ENCODE measurements around the gene NPIPB6.

The NPIPB6 gene

GRCh38 chr16:28303132-28303531 lies 60.2 kb downstream of the NPIPB6 start:
- H3K4me3 ChIP-seq (ENCODE audit: low read depth, low read length) = no peak overlapping the region
- in situ Hi-C loops (cut with HindIII; ENCODE audit: low pct_ligation_motif_present, low sequenced_read_pairs) = no loop called here
- H3K27me3 ChIP-seq (replicated peaks) = no peaks in the 10 kb centered on the region
- TF ChIP-seq CTCF (IDR thresholded peaks at IDR 0.05; ENCODE audit: low read depth, low read length, missing control alignments) = no peak
- DNase-seq = no peak
- H3K27ac ChIP-seq = no peak overlapping the region
- no peaks in the 10 kb centered on the region for H3K36me3 ChIP-seq (replicated peaks)

- no peak for DNase-seq
- H3K27ac ChIP-seq = no peak overlapping the region
- no peak for TF ChIP-seq CTCF (IDR thresholded peaks at IDR 0.05; ENCODE audit: low read depth, low read length, missing control alignments)
- no peaks in the 10 kb centered on the region for H3K36me3 ChIP-seq (replicated peaks)
- H3K27me3 ChIP-seq (replicated peaks) = no peaks in the 10 kb centered on the region
- in situ Hi-C loops (cut with HindIII; ENCODE audit: low pct_ligation_motif_present, low sequenced_read_pairs) = no loop called here
- no peak overlapping the region for H3K4me3 ChIP-seq (ENCODE audit: low read depth, low read length)
Observed at GRCh38 chr16:28301620-28302019, 61.7 kb downstream of the NPIPB6 start.

GRCh38 chr16:28301154-28301553 lies 62.2 kb downstream of the NPIPB6 start:
- no peak for DNase-seq
- no peaks in the 10 kb centered on the region for H3K36me3 ChIP-seq (replicated peaks)
- no peaks in the 10 kb centered on the region for H3K27me3 ChIP-seq (replicated peaks)
- no peak overlapping the region for H3K27ac ChIP-seq
- no peak for TF ChIP-seq CTCF (IDR thresholded peaks at IDR 0.05; ENCODE audit: low read depth, low read length, missing control alignments)
- H3K4me3 ChIP-seq (ENCODE audit: low read depth, low read length) = no peak overlapping the region
- in situ Hi-C loops (cut with HindIII; ENCODE audit: low pct_ligation_motif_present, low sequenced_read_pairs) = no loop called here

- no peak for TF ChIP-seq CTCF (IDR thresholded peaks at IDR 0.05; ENCODE audit: low read depth, low read length, missing control alignments)
- no peaks in the 10 kb centered on the region for H3K27me3 ChIP-seq (replicated peaks)
- DNase-seq = no peak
- no peak overlapping the region for H3K4me3 ChIP-seq (ENCODE audit: low read depth, low read length)
- H3K36me3 ChIP-seq (replicated peaks) = no peaks in the 10 kb centered on the region
- no peak overlapping the region for H3K27ac ChIP-seq
- in situ Hi-C loops (cut with HindIII; ENCODE audit: low pct_ligation_motif_present, low sequenced_read_pairs) = no loop called here
Observed at GRCh38 chr16:28300327-28300726, 63.0 kb downstream of the NPIPB6 start.

- no peak for DNase-seq
- Histone ChIP-seq H3K27ac (no peak overlapping the region), H3K4me3 (ENCODE audit: low read depth, low read length) (no peak overlapping the region), H3K36me3 (replicated peaks) (no peaks in the 10 kb centered on the region), H3K27me3 (replicated peaks) (peaks cover 12% of the 10 kb centered on the region)
- in situ Hi-C loops (cut with HindIII; ENCODE audit: low pct_ligation_motif_present, low sequenced_read_pairs) = no loop called here
- no peak for TF ChIP-seq CTCF (IDR thresholded peaks at IDR 0.05; ENCODE audit: low read depth, low read length, missing control alignments)
Observed at GRCh38 chr16:28298511-28298878, 64.8 kb downstream of the NPIPB6 start.

- in situ Hi-C loops (cut with HindIII; ENCODE audit: low pct_ligation_motif_present, low sequenced_read_pairs) = no loop called here
- H3K27ac ChIP-seq = no peak overlapping the region
- H3K27me3 ChIP-seq (replicated peaks) = peaks cover 17% of the 10 kb centered on the region
- H3K4me3 ChIP-seq (ENCODE audit: low read depth, low read length) = no peak overlapping the region
- no peak for DNase-seq
- no peaks in the 10 kb centered on the region for H3K36me3 ChIP-seq (replicated peaks)
- TF ChIP-seq CTCF (IDR thresholded peaks at IDR 0.05; ENCODE audit: low read depth, low read length, missing control alignments) = no peak
Observed at GRCh38 chr16:28297784-28298510, 65.4 kb downstream of the NPIPB6 start.

All from brain microvascular endothelial cell (primary cell).